ENCODE measurements around the gene AKAP13.

The AKAP13 gene

DNA sequence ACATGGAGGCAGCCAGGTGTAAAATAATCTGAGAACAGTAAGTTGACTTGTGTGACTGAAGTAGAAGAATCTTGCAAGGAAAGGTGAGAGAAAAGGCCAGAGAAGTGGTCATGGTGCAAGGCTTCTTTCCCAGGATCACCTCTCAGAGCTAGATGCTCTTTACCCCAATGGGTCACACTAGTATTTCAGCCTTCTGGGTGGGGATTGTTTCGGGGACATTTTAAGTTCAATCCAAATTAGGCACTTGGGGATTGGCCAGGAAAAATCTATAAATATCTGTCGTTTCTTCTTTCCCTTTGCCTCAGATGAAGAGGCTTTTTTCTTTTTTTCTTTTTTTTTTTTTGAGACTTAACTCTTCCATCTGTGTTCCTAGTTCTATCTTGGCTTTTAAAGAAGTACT lies 226.3 kb downstream of the AKAP13 start:
- DNase-seq, result no peak

DNA sequence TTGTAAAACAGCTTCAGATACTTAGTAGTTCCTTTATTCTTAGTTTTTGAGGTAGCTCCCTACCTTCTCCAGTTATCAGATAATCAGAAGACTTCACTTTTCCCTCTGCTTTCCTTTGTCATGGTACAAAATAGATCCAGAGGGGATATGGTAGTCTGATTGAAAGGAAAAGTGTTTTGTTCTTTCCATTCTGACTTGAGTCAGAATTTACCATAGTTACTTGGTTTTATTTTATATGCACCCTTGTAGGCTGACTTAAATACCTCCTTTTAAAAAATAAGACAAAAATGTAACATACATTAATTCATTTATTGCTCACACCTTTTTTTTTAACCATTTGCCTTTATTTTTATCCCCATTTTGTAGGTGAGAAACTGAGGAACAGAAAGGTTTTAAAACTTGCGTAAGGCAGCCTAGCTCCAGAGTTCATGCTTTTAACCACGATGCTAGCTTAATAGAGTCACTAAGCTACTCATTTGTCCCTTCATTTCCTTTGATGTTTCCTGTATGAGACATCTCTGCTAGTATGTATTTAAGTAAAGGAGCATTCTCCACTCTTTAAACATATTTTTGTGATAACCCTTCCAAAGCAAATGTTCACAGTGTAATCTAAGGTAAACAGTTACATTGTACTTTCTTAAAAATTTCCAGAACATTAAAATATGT lies 226.9 kb downstream of the AKAP13 start:
- DNase-seq, result no peak

DNA sequence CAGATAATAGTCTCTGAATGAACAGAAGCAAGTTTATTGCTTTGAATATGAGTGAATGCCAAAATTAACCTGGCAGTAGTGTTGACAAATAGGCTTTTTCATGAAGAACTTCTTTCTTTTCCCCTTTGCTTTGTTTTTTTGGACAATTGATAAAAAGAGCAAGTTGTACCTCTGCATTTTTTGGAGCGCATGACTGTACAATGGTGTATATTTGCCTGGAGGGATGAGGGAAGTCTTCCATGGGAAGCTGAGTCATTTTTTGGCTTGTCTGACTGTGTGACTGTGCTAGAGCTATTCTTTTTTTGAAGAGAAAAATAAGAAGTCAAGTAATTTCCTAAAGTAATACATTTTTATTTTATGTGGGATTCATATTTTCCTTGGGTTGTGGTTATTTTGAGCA lies 227.4 kb downstream of the AKAP13 start:
- no peak for DNase-seq

DNA sequence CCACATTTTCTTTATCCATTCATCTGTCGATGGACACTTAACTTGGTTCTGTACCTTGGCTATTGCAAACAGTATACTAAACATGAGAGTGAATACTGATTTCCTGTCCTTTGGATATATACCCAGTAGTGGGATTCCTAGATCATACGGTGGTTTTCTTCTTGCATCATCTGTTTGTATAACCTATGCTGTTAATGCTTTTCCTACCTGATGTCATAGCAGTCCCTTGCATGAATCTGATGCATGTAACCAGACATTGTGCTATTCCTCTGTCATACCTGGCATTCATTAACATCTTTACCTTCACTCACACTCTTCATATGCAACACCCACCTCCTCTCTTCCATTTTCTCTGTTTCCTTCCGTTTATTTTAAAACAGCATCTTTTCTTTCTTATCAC lies 229.1 kb downstream of the AKAP13 start:
- DNase-seq, result no peak

DNA sequence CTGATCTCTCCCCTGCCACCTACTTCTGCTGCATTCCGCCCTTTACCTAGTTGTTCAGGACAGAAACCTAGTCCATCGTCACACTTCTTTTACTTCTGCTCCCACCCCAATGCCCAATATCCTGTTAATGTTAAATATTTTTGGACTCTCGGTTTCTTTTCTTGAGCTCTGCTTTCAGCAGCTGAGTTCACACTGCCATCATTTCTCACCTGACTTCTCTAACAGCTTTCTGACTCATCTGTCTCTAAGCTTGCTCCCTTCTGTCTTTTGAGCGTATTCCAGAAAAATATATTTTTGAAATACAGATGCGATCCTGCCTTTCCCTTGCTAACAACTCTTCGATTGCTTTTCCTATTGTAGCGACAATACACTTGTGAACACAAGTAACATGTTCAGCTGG lies 231.0 kb downstream of the AKAP13 start:
- DNase-seq, result no peak

DNA sequence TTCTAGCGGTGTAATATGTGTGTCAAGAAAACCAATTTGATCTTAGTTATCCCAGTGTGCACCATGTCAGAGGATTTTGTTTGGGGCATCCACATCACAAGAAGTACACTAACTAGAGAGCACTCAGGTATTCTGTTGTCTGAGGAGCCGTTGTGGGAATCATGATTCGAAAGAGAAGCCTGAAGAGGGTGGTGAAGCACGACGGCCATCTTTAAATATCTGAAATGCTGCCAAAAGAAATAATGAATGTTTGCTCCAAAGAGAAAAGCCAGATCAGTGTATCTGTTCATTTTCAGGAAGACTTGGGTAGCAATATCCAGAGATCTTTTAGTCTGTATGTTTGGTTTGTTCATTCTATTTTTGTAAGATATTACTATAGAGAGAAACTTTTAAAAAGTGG lies 233.7 kb downstream of the AKAP13 start:
- no peak for DNase-seq

DNA sequence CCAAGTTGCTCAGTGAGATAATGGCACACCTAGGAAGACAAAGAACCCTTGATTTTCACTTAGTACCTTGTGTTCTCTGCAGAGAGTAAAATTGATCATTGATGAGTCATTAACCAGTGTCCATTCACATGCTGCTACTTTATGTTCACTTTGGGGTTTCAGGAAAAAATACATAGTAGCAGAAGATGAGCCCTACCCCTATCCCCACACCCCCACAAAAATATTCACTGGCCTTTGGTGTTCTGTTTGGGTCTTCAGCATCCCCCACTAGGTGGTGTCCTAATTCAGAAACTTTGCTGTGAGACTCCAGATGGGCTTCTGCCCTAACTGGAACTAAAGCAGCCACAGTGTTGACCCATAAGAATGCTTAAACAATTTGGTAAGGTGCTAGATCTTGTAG lies 235.5 kb downstream of the AKAP13 start:
- DNase-seq, result peak; percentile 49 to 64

DNA sequence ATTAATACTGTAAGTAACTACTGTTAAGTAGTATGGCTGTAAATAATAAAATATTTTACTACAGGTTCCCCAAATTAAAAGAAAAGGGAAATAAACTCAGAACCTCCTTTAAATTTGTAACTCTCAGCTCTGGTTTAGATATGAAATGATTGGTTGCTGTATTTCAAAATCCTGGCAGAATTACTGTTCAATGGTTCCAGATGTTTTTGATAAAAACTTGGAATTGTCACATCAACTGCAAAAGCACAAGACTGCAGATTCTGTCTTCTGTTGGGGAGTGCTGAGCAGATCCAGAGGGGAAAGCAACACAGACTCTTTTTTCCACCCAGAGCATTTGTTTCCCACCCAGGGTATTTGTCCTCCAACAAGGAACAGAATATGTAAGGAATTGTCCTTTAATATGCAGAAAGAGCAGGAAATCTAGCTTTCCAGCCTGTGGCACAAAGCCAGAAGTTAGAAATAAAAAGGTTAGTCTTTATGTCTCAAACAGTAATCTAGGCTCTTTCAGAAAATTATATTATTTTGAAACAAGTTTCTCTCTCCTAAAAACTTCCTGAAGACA lies 236.2 kb downstream of the AKAP13 start:
- DNase-seq, result no peak

DNA sequence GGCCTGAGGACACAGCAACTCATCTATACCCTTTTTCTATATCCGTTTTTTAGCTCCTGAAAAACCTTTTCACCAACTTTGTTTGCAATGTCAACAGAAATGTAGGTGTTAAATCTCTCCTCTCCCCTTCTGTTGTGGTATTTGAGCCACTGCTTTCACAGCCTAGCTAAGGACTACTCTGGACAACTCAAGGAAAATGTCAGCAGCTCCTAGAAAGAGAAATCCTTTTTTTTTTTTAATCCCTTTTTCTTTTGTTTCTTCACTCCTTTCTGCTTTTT lies 237.8 kb downstream of the AKAP13 start:
- DNase-seq, result no peak

DNA sequence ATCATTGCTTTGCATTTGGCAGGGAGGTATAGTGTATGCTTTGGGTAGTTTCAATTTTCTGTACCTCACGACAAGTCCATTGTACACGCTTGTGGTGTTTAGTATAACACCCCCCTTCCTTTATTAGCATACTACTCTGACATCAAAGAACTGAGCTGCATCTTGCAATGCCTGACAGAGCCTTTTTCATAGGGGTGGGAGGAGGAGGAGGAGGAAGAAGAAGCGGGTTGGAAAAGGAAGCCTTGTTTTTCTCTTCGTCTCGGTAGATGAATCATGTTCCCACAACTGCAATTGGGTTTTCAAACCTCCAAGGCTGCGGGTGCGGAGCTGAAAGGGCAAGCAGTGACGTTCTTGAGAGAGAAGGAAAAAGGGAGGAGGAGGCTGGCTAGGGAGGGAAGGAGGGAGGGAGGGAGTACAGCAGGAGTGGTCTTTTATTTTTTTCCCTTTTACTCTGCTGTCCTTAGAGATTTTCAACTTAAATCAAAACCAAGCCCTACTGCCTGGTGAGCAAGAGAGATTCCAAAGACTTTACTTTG lies 238.6 kb downstream of the AKAP13 start:
- DNase-seq, result peak; percentile 56 to 73

DNA sequence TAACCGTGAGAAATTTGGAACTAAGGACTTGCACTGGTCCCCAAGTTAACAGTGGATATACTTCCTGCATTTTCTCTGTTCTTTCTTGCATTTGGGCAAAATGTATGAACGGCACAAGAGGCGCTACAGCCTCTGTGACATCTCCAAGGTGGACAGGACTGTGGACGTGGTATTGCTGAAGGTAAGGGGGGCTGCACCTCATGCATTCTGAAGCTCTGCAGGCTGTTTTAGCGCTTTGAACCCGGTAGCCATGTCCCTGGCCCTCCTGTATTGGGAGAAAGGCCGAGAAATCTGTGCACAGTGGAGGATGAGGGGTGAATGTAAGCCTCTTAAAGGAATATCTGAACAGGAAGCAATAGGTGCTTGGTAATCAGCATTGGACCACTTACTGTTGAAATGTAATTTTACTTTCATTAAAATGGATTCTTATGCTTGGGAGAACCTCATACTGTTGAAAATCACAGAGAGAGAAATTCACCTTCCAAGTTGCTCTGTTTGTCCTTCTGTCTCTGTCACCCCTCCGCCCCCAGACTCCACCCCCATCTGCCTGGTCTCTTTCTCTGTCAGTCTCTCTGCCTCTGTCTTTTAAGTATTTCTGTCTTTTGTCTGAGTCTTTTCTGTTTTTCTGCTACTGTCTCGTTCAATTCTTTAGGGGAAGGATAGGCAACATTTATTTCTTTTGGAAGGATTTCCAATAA lies 239.7 kb downstream of the AKAP13 start:
- no peak for DNase-seq

DNA sequence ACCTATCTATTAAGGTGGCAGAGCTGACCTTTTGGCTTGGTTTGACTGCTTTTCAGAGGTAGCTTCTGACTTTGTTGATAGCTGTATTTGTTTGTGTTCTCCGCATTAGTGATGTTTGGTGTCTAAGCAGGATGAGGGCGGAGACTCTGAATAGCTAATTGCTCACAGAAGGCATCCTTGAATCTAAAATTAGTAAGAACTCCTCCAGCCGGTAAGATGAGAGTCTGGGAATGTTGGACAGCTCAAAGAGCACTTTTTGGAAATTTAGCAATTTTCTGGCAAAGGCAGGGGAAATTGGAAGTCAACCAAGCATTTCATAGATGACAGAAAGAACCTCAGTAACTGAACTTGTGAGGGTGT lies 240.3 kb downstream of the AKAP13 start:
- DNase-seq, result peak in 1 of 2 donors; percentile 62

DNA sequence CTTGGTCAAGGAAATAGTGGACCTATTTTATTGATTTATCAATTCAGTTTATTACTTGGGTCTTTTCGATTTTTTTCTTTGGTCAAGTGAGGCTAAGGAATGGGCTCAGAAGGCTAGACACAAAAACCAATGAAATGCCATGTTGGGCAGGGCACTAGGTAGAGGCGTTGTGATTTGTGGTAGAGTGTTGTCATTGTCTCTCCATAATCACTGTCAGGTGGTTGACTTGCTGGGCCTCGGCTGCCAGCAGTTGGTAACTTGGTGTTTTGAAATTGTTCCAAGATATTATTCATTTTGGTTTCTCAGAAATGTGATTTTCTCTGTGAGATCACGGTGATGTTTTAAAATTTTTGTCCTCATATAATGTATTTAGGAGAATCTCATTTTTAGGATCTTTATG lies 240.7 kb downstream of the AKAP13 start:
- peak in 1 of 2 donors; percentile 35 for DNase-seq

DNA sequence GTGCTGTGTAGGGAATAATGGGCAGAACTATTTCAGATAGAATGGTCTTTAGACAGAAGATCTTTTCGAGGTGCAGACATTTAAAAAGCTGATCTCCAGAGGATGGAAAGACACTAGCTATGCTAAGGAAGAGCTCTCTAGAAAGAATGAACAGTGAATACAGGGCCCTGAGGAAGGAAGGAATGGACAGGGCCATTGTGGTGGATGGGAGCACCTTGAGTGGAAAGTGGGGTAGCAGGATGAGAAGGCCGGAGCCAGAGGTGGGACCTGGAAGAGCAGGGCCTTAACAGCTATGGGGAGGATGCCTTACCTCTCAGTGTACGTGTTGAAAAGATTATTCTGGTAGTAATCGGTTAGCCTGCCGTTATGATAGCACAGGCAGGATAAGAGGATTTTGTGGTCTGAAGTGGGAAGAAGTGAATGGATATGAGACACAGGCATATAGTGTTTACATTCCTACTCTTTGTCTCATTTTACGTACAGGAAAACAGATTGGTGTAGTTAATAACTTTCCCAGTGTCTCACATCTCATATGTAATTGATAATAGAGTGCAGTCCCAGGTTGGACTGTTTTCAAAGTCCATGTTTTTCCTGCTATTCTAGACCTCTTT lies 241.9 kb downstream of the AKAP13 start:
- no peak for DNase-seq

DNA sequence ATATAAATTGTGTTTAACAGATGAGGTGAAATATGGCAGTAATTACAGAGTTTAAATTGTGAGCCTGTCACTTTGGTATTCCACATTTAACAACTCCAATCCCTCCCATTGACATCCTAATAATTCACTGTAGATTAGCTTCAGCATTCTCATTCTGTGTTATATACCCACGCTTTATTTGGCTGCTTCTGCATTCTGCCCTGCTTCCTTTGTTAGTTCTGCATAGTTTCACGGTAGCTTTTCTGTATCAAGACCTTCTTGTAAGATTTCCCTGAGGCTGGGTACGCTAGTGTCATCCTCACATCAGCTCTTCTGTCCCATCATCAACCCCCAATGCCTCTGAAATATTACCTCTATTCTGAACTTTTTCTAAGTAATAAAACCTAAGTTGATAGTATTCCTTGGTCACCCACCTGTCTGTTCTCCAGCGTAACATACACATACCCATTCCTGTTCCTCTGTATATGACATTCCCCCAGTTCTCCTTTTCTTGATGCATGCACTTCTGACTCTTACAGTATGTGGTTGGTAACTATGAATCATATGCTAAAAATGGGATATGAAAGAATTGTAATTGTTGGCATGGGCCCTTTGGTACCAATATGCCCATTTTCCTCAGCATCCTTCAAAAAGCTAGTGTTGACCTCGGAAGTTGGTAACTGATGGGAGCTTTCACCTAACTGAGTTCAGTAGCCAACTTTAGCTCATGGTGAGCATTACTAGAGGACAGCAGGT lies 243.1 kb downstream of the AKAP13 start:
- no peak for DNase-seq

DNA sequence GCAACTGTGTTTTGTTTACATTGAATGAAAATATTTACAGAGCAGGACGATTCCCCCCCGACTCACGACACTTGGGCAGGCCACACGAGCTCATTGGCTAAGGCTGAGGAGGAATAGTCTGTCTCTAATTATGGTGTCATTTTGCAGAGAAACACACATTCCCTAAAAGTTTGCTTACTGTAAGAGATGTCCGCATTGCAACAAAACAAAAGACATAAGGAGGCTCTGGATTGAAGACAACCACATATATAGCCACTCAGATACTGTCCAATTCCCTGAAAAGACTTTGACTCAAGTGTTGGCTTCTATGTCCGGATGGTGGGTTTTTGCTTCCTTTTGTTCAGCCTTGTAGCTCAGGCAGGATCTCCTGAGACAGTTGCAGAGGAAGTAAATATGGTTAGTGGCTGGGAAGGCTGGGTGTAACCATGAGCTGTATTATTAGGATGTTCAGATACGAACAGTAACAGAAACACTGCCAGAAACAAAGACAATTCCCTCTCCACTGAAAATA lies 243.9 kb downstream of the AKAP13 start:
- peak in 1 of 2 donors; percentile 38 for DNase-seq

DNA sequence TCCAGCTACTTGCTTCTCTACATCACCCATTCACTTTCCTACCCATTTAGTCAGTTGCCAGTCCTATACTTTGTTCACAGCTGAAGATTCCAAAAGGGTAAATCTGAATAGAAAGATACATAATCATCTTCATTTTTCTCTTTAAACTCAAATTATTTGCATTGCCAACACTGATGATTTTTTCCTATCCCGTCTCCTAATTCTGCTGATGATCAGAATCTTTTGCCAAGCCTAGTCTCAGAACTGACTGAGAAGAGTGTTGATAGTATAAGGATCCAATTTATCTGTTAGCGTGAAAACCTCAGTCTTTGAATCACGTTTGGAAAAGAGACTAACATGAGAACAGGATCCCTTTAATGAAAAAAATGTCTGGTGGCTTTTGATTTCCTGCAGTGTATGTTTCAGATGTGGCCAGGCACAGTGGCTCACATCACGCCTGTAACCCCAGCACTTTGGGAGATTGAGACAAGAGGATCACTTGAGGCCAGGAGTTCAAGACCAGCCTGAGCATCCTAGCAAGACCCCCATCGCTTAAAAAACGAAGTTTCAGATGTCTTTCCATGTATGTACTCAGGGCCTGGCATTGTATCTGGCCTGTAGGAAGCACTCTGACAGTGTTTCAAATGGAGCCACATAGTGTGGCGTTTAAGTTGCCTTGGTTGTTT lies 244.9 kb downstream of the AKAP13 start:
- DNase-seq, result peak in 1 of 2 donors; percentile 58

DNA sequence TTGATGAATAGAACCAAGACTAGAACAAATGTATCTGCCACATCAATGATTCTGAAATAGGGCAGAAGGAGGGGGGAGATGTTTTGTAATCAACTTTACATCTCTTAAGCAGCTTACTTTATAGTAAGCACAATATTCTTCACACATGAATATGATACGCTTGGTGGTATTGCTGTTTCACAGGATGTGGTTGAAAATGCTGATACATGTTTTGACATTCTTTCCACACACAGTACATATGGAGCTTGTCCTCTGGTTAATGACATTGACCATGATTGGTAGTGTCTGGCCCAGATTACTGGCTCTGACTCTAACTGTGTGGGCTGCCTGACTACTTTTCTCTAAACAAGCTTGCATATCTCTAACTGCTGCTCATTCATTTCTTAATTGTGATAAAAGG lies 245.5 kb downstream of the AKAP13 start:
- peak in 1 of 2 donors; percentile 74 for DNase-seq

DNA sequence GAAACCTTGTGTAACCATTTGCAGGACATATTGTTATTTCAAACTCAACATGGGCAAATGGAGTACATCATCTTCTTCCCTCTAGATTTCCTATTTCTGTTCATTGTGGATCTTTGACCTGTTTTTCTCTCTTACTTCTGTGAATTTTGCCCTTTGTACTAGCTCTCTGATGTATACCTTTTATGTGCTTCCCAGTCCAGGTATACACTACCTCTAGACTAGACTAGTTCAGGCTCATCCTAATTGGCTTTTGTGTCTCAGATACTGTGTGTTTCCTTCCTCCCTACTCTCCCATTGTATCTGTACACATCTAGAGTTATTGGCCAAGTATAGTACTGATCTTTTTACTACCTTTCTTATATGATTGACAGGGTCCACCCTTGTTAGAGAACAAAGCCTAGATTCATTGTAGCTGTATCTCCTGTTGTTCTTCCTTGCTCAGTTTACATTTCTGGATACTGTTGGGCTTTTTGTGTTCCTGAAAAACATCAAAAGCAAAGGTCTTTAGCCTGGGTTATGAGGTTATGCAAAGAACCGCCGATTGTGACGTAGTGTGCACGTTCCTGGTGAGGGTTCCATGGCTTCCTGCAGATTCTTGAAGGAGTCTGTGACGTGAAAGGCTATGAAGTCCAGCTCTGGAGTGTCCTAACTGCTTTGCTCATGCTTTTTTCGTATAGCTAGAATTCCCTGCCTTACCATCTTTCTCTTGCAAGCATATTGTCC lies 247.0 kb downstream of the AKAP13 start:
- no peak for DNase-seq

DNA sequence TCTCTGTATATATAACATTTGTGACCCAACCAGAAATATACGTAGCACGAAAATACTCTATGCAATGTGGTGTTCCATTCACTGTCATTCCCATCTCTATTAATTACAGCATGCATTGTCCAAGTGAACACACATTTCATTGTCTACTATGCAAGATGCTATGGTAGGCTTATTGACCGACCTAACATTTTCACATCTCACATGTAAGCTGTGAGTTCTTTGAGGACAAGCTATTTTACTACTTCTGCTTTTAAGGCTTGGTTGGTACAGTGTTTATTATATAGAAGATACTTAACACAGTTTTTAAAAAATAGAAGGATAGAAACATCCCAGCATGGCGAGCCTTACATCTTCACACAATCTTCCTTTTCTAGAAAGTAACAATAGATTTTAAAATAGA lies 249.9 kb downstream of the AKAP13 start:
- no peak for DNase-seq

DNA sequence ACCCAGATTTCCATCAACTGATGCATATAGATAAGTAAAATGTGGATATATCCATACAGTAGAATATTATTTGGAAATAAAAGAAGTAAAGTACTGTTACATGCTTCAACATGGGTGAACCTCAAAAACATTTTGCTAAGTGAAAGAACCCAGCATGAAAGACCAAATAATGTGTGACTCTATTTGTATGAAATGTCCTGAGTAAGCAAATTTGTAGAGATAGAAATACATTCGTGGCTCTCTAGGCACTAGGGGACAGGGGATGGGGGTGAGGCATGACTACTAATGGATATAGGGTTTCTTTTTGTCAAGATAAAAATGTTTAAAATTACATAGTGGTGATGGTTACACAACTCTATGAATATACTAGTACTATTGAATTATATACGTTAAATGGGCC lies 250.6 kb downstream of the AKAP13 start:
- DNase-seq, result no peak

DNA sequence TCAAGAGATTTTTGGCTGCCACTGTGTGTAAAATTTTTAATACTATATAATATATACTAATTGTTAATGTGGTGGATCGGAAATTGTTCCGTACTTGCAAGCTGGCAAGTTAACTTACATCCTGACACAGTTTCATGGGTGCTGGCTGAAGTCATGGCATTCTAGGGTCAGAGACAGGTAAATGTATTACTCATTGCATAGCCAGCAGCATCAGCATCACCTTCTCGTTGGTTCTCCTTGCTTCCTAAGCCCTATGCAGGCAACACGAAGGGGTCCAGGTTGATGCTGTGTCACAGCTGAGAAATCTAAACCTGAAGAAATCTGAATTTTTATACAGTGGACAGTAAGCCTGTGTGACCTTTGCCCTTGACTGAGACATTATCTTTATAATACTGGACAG lies 251.6 kb downstream of the AKAP13 start:
- no peak for DNase-seq

All from CD4-positive, alpha-beta T cell treated with Interleukin-4 for 1 hour (primary cell).